ENCODE measurements around the gene HSF5.
"Not testable (repeated sequence)": the region's sequence is repeated elsewhere in the genome, so short reads cannot be mapped to it uniquely, and the experiment has no call there.

Gene HSF5

DNA sequence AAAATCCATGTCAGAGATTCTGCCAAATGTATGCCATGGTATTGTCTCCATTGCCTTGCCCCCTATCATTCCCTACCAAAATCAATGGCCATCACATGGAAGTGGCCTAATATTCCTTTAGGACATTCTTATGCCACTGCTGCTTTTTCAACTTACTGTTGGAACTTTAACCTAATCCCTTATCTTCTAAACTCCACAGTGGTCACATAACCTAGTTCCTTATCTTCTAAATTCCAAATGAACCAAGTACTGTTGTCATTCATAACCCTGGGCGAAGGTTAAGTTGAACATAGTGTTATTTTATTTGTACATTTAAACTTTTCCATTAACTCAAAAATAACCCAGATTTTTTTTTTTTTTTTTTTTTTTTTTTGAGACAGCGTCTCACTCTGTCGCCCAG lies 3.6 kb downstream of the HSF5 start:
- no peak for DNase-seq (ENCODE audit: low read depth in 2 of 3, low spot score in 1 of 3)

DNA sequence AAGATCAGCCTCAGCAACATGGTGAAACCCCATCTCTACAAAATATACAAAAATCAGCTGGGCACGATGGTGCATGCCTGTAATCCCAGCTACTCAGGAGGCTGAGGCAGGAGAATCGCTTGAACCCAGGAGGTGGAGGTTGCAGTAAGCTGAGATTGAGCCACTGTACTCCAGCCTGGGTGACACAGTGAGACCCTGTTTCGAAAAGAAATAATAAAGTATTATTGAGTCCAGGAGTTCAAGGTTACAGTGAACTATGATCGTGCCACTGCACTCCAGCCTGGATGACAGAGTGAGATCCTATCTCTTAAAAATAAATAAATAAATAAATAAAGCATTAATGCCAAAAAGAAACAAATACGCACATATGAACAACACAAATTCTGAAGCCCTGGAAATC lies 6.4 kb downstream of the HSF5 start:
- not testable (repeated sequence) for DNase-seq (ENCODE audit: low read depth in 2 of 3, low spot score in 1 of 3)

DNA sequence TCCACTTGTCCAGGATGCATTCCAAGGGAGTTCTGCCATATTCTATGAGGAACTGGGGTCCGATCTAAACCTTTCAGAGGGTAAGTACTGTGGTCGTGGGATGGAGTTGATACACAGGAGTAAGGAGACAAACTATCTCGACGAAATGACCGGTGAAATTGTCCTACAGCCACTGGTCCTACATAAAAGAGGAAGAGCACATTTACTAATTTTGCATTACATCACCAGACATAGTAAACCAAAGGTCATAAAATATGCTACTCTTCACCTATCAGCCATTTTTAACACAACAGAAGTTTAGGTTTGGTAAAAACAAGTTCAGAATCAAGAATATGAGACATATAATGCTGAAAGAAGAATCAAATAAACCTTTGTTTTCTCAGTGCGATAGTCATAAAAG lies 8.1 kb downstream of the HSF5 start:
- no peak for DNase-seq (ENCODE audit: low read depth in 2 of 3, low spot score in 1 of 3)

DNA sequence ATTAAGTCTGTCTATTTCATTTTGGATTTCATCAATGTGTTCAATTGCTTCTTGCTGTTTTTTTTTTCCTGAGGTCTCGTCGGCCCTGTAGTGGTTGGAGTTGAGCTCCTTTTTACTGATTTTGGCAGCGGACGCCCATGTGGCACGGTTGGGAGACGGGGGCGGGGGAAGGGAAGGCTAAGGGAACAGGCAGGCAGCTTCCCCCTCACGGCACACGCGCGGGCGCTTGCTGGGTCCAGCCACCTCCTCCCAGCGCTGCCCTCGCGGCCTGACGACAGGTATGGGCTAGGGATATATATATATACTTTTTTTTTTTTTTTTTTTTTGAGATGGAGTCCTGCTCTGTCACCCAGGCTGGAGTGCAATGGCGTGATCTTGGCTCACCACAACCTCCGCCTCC lies 11.4 kb downstream of the HSF5 start:
- DNase-seq (ENCODE audit: low read depth in 2 of 3, low spot score in 1 of 3), result no peak

DNA sequence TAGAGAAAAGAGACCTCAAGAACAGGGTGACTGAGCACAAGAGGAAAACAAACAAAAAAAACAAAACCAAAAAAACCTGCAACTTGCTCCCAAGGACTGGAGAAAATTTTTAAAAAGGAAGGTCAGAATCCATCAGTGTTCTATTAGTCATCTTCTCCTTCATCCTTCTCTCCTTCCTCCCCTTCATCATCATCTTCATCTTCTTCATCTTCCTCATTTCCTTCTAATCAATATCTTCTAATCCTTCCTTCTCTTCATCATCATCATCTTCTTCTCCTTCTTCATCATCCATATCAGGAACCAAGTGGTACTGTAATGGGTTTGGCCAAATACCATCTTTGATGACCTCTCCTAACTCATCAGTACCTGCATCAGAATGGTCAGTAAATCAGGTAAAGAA lies 12.2 kb downstream of the HSF5 start:
- no peak for DNase-seq (ENCODE audit: low read depth in 2 of 3, low spot score in 1 of 3)

DNA sequence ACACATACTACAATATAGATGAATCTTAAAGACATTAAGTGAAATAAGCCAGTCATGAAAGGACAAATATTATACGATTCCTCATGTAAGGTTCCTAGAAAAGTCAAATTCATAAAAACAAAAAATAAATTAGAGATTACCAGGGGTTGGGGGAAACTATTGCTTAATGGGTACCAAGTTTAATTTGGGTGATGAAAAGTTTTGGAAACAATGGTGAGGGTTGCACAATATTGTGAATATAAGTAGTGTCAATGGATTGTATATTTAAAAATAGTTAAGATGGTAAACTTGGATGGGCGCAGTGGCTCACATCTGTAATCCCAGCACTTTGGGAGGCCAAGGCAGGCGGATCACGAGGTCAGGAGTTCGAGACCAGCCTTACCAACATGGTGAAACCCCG lies 17.9 kb downstream of the HSF5 start:
- no peak for DNase-seq (ENCODE audit: low read depth in 2 of 3, low spot score in 1 of 3)

DNA sequence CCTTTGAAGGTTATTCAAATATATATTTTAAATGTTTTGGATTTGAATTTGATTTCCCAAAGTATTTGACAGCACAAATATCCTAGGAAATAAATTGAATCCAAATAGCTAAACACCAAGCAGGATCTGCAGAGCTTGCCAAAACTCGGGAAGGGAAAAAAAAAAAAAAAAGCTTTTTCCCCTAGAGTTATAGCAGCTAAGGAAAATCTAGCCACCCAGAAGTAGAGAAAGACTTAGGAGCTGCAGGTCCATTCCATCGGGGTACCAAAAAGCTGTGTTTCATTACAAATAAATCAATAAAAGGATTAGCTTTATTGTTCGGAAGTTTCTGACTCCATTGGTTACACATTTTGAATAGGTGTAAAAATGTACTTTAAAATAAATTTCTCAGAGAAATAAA lies 19.3 kb downstream of the HSF5 start:
- DNase-seq (ENCODE audit: low read depth in 2 of 3, low spot score in 1 of 3), result no peak

DNA sequence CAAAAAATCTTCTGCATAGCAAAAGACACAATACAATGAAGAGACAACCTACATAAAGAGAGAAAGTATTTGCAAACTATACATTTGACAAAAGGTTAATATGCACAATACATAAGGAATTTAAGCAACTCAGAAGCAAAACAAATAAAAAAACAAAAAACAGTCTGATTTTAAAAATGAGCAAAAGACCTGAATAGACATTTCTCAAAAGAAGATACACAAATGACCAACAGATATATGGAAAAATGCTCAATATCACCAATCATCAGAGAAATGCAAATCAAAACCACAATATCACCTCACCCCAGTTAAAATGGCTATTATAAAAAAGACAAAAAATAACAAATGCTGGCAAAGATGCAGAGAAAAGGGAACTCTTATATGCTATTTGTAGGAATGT lies 32.7 kb downstream of the HSF5 start:
- DNase-seq (ENCODE audit: low read depth in 2 of 3, low spot score in 1 of 3), result no peak

DNA sequence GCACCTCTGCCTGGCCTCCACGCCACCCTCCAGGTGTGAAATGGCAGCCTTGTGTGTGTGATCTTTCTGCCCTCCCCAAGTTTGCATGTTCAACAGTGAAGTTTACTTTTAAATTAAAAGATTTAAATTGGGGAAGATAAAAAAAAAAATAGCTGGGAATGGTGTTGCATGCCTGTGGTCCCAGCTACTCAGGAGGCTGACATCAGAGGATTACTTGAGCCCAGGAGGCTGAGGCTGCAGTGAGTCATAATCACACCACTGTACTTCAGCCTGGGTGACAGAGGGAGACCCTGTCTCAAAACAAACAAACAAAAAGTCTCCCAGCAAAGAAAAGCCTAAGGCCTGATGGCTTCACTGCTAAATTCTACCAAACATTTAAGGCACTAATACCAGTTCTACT lies 35.5 kb downstream of the HSF5 start:
- no peak for DNase-seq (ENCODE audit: low read depth in 2 of 3, low spot score in 1 of 3)

DNA sequence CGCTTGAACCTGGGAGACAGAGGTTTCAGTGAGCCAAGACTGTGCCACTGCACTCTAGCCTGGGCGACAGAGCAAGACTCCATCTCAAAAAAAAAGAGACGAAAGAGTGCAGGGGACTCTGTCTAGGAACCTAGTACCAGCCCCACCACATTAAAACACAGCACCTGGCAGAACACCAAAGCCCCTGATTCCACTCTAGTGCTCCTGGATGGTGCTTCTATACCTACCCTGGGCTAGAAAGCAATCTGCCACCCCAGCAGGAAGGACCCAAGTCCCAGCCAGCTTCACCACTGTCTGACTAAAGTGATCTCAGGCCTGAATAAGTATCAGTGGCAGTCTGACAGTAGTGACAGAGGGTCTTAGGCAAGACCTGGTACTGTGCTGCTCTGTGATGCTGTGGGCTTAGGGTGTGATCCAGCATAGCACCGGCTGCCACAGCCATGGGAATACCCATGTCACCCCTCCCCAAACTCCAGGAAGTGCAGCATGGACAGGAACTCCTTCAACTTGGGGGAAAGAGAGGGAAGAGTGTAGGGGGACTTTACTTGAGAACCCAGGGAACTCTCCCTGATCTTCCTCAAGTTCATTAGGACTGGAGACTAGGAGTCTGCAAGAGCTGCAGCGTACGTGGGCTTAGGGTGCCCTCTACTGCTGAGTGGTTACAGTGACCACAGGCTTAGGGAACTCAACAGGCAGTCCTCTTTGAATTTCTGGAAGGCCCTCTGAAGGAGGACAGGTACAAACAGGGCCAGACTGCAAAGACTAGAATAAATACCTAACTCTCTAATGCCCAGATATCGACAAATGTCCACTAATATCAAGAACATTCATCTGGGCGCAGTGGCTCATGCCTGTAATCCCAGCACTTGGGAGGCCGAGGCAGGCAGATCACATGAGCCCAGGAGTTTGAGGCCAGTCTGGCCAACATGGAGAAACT lies 40.9 kb downstream of the HSF5 start:
- DNase-seq (ENCODE audit: low read depth in 2 of 3, low spot score in 1 of 3), result peak; percentile 46 to 60 (median 53)

DNA sequence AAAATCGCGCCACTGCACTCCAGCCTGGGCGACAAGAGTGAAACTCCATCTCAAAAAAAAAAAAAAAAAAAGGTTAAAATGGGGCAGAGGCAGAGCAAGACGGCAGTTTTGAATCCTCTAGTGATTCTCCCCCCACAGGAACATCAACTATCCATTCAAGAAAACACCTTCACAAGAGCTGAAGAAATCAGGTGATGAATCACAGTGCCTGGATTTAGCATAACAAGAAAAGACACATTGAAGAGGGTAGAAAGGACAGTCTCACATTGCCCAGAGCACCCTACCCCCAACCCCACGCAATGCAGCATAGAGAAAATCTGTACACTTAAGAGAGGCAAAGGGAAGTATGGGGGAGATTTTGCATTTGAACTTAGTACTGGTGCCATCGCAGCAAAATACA lies 42.1 kb downstream of the HSF5 start:
- DNase-seq (ENCODE audit: low read depth in 2 of 3, low spot score in 1 of 3), result no peak

DNA sequence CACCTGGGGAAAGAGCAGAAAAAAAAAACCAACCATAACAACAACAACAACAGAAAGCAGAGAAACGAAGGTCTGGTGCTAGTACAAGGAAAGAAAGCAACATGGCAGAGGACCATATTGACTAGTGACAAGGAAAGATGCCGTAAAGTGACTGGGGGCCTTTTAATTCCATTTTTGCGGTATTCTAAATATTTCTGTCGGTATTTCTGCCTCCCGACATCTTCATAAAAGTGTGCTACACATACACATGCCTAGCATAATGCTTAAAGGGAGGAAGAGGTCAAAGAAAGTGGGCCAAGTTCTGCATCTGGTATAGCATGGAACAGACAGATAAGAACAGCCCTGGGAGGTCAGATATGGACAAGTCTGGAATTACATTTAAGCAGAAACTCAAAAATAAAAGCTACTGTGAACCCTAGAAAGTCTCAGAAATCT lies 51.4 kb downstream of the HSF5 start:
- DNase-seq (ENCODE audit: low read depth in 2 of 3, low spot score in 1 of 3), result no peak

DNA sequence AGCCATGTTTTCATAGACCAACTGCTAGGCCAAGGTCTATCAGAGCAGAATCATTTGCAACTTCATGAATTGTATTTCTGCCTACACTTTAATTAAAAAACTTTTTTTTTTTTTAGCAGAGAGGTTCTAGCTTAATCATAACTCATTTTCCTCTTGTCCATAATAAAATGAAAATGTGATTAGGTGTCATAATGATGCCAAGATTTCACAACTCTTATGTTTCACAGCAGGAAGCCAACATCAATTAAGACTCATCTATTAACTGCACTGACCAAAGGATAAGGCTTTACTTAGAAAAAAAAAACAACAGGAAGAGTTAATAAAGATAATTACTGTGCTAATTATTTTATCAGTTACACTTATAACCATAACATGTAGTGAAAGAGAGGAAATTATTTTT lies 52.0 kb downstream of the HSF5 start:
- no peak for DNase-seq (ENCODE audit: low read depth in 2 of 3, low spot score in 1 of 3)

DNA sequence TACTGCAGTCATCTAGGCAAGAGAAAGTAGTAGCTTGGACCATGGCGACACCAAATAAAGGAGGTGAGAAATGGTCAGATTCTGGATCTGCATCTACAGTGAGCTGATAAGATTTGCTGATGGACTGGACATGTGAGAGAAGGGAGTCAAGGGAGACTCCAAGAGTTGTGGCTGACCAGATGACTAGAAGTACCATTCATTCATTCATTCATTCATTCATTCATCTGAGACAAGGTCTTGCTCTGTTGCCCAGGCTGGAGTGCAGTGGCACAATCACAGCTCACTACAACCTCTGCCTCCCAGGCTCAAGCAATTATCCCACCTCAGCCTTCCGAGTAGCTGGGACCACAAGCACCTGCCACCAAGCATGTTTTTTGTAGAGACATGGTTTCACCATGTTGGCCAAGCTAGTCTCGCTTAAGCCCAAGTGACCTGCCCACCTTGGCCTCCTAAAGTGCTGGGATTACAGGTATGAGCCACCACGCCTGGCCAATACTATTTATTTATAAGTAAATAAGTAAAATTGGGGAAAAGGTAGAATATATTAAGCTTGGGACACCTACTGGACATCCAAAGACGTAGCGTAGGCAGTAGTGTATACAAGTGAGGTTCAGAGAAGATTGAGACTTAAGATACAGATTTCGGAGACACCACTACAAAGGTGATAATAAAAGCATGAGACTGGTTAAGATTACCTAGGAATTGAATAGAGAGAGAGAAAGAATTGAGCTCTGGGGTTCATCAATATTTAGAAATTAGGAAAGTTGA lies 55.2 kb downstream of the HSF5 start:
- no peak for DNase-seq (ENCODE audit: low read depth in 2 of 3, low spot score in 1 of 3)

DNA sequence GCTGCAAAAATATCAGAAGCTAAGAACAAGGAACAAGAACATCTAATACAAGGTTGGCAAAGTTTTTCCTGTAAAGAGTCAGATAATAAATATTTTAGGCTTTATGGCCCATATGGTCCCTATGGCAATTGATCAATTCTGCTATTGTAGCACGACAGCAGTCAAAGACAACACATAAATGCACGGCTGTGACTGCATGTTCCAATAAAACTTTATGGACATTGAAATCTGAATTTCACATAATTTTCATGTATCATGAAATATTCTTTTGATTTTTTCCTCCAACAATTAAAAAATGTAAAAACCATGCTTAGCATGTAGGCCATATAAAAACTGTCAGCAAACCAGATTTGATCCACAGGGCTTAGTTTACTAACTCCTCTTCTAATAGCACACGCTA lies 60.4 kb downstream of the HSF5 start:
- DNase-seq (ENCODE audit: low read depth in 2 of 3, low spot score in 1 of 3), result no peak

DNA sequence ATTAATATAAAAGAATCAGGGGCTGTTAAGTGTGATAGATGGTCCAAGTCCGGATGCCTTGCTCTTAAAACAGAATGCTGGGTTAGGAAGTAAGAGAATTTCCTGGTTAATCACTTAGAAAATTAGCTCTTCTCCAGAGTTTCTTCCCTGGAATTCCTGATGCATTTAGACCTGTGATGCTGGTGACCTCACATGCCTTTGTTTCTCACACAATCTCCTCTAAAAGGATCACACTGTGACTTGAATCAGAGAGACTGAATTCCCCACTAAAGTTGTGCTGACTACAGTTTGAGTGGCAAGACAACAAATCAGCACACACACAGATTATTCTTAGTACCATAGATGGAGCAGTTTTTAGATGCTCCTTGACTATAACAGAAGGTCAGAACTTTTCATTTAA lies 66.5 kb downstream of the HSF5 start:
- no peak for DNase-seq (ENCODE audit: low read depth in 2 of 3, low spot score in 1 of 3)

DNA sequence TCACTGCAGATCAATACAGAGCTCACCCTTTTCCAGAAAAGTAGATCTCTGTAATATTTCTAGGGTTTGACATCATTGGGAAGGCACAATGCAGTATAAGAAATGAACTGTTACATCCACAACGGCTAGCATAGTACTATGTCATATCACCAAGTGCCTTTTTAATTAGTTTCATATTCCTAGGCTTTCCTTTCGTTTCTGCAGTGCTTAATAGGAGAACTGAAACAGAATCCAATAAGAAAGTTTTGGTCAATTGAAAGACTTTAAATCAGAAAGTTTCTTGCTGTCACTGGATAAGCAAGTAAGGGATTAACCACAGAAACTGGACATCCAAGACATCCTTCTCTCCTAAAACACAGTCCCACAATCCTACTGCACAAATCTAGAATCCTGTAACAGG lies 67.4 kb downstream of the HSF5 start:
- no peak for DNase-seq (ENCODE audit: low read depth in 2 of 3, low spot score in 1 of 3)

DNA sequence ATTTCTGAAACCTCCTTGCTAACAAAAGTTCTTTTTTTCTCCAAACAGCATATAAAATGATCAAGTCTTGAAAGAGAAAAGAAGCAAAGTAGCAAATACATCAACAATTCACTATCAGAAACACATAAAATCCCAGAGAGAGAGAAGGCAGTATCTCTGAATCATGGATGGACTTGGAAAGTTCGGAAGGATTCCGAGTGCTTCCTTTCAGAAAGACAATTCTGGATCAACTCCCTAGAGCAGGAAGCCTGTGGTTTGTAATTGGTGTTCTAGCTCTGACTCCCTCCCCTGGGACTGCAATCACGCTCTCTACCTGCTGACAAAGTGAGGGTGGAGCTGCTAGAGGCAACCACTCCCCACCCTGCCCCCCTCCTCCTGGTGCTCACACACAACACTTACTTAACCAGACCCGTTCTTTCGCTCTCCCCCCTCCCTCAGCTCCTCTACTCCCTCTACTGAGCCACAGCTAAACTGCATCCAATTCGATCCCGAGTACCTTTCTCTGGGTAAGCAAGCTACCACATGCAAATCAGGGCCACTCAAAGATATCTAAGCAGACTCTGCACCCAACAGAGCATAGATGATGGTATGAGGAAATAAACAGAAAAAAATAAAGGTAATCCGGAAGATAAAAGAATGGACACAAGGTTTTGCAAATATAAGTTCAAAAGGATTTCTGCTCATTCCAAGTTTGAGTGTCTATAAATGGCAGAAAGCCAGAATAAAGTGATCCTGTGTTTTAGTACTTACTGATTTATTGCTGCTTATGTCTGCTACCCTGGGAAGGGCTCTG lies 70.7 kb downstream of the HSF5 start, which contains the start of gene RNF43:
RNF43 (minus strand) TSS at position 235 of the 793 bp plus-strand sequence. CDS start 1,957 bp downstream, outside the sequence.
- peak; percentile 78 to 83 (median 82) for DNase-seq (ENCODE audit: low read depth in 2 of 3, low spot score in 1 of 3)

DNA sequence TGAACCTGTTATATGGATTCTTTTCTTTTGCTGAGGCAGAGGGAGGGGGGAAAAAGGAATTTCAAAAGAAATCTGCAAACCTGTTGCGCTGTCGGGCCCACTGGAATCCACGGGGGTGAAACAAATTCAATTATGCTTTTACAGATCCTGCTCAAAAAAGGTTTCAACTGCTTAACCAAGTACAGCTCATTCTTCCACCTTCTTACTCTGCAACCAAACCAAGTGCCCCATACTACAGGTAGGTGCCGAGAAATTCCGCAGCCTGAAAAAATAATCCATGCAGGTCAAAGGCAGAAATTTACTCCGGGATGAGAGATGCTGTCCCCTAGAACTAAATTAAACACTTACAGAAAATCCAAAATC lies 71.3 kb downstream of the HSF5 start:
- no peak for DNase-seq (ENCODE audit: low read depth in 2 of 3, low spot score in 1 of 3)

DNA sequence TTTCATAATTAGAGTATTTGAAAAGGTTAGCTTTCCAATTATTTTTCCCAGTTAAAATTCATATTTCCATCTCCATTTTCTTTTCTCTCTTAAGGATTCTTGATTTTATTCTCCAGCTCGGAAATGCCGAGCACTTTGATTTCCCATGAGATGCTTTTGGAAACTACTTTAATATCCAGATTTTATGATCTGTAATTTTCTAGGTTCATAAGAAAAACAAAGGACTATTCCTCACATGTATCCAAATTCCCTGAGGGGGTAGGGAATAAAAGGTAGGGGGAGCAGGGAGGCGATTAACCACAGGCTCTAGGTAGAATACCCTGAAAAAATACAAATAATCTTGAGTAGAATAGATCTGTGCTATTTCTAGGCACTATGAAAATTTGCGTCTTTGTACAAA lies 71.8 kb downstream of the HSF5 start:
- DNase-seq (ENCODE audit: low read depth in 2 of 3, low spot score in 1 of 3), result no peak

DNA sequence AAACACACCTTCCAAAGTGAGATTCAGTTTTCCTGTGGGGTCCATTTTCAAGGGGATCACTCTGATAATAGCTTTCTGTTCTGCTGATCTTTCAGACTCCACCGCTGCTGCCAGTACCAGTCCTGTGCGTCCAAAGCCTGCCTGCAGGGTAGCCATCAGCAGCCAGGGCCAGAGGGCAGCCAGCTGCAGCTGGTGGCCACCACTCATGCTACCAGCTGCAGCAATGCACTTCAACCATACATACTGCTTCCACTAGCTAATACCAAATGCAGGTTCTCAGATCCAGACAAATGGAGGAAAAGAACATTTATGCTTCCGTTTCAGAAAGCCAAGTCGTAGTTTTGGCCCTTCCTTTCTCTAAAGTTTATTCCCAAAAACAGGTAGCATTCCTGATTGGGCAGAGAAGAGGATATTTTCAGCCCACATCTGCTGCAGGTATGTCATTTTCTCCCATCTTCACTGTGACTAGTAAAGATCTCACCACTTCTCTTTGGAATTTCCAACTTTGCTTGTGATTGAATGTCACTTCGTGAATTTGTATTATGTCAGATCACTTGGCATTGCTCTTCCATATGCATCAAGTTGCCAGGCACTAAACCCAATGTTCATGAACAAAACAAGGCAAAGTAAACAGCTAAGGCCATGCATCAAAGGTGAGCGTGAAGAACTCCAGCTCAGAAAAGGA lies 72.7 kb downstream of the HSF5 start:
- DNase-seq (ENCODE audit: low read depth in 2 of 3, low spot score in 1 of 3), result no peak
